ENCODE measurements around the gene NXN. TPM values are rescaled to one million over a fixed set of nuclear protein-coding genes. Genes with fewer than 3 reads are reported as not detected.
A peak's percentile ranks its signal among the peaks of the same experiment; 100 is the strongest.

Gene NXN
- total and polyA plus RNA-seq, 3 donors from 2014 or later, result 22.9 to 26.0 (median 23.0) TPM

- 49 to 50% methylated on average over 17 to 18 of the region's 18 CpGs for WGBS, 2 donors
- peak overlapping the region; percentile 19 to 60 for H3K27ac ChIP-seq
- no peaks in the 10 kb centered on the region for H3K36me3 ChIP-seq (ENCODE audit: low read depth, missing control alignments)
- H3K4me1 ChIP-seq, result peaks cover 3% of the 10 kb centered on the region
- H3K4me3 ChIP-seq, result no peak overlapping the region
- intact Hi-C loops (cut with DNase I; ENCODE audit: low total_unique reads), result no loop called here
- H3K9me3 ChIP-seq, result no peaks in the 10 kb centered on the region
- peak; percentile 70 for DNase-seq
- no peak for TF ChIP-seq POLR2A (IDR thresholded peaks at IDR 0.05)
- TF ChIP-seq, protein P1, sequence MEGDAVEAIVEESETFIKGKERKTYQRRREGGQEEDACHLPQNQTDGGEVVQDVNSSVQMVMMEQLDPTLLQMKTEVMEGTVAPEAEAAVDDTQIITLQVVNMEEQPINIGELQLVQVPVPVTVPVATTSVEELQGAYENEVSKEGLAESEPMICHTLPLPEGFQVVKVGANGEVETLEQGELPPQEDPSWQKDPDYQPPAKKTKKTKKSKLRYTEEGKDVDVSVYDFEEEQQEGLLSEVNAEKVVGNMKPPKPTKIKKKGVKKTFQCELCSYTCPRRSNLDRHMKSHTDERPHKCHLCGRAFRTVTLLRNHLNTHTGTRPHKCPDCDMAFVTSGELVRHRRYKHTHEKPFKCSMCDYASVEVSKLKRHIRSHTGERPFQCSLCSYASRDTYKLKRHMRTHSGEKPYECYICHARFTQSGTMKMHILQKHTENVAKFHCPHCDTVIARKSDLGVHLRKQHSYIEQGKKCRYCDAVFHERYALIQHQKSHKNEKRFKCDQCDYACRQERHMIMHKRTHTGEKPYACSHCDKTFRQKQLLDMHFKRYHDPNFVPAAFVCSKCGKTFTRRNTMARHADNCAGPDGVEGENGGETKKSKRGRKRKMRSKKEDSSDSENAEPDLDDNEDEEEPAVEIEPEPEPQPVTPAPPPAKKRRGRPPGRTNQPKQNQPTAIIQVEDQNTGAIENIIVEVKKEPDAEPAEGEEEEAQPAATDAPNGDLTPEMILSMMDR (IDR thresholded peaks at IDR 0.05), result no peak
- H3K27me3 ChIP-seq, result no peaks in the 10 kb centered on the region
These were observed 78.2 kb downstream of the NXN start for GRCh38 chr17:901191-901950.

- H3K36me3 ChIP-seq (ENCODE audit: low read depth, missing control alignments), result no peaks in the 10 kb centered on the region
- no peak for DNase-seq
- H3K4me3 ChIP-seq, result no peak overlapping the region
- H3K9me3 ChIP-seq, result no peaks in the 10 kb centered on the region
- 39 to 49% methylated on average over 5 of the region's 5 CpGs for WGBS, 2 donors
- intact Hi-C loops (cut with DNase I; ENCODE audit: low total_unique reads), result no loop called here
- peak overlapping the region in 1 of 2 donors; percentile 9 for H3K27ac ChIP-seq
- peaks cover 3% of the 10 kb centered on the region for H3K4me1 ChIP-seq
- TF ChIP-seq, protein P1 (IDR thresholded peaks at IDR 0.05), result no peak
- no peak for TF ChIP-seq POLR2A (IDR thresholded peaks at IDR 0.05)
- H3K27me3 ChIP-seq, result no peaks in the 10 kb centered on the region
These were observed 79.1 kb downstream of the NXN start for GRCh38 chr17:900336-900934.

- Histone ChIP-seq H3K4me3 (no peak overlapping the region), H3K27ac (no peak overlapping the region), H3K4me1 (peaks cover 3% of the 10 kb centered on the region), H3K36me3 (ENCODE audit: low read depth, missing control alignments) (no peaks in the 10 kb centered on the region), H3K9me3 (no peaks in the 10 kb centered on the region), H3K27me3 (no peaks in the 10 kb centered on the region)
- TF ChIP-seq, protein P1 (IDR thresholded peaks at IDR 0.05), result no peak
- no peak for TF ChIP-seq POLR2A (IDR thresholded peaks at IDR 0.05)
- intact Hi-C loops (cut with DNase I; ENCODE audit: low total_unique reads), result no loop called here
- DNase-seq, result no peak
- WGBS, 2 donors, result 75 to 93% methylated on average over 2 to 10 of the region's 10 CpGs
These were observed 81.5 kb downstream of the NXN start for GRCh38 chr17:897970-898619.

- Histone ChIP-seq H3K27me3 (no peaks in the 10 kb centered on the region), H3K36me3 (ENCODE audit: low read depth, missing control alignments) (no peaks in the 10 kb centered on the region), H3K27ac (no peak overlapping the region), H3K4me3 (no peak overlapping the region), H3K4me1 (peaks cover 3% of the 10 kb centered on the region), H3K9me3 (no peaks in the 10 kb centered on the region)
- TF ChIP-seq, protein P1 (IDR thresholded peaks at IDR 0.05), result no peak
- TF ChIP-seq POLR2A (IDR thresholded peaks at IDR 0.05), result no peak
- no peak for DNase-seq
- intact Hi-C loops (cut with DNase I; ENCODE audit: low total_unique reads), result no loop called here
- 76 to 79% methylated on average over 27 to 29 of the region's 29 CpGs for WGBS, 2 donors
These were observed 82.5 kb downstream of the NXN start for GRCh38 chr17:896953-897661.
